Fibroblast of lung (primary cell): ENCODE measurements around the gene IRAK3. TPM values are rescaled to one million over a fixed set of nuclear protein-coding genes. Genes with fewer than 3 reads are reported as not detected.
A peak's percentile ranks its signal among the peaks of the same experiment; 100 is the strongest.

Experiments
- DNase-seq, 2 donors: peaks; one replicate each; pipeline versions ENCODE4 v3.0.0 to v3.0.0-alpha.2; 2010; ENCODE audit warnings: low read depth in 2 of 2
- H2AFZ ChIP-seq: 2 replicates; pipeline ENCODE4 v1.5.1; 2012; ENCODE audit warnings: low read length, control low read depth, inconsistent platforms
- H3K27ac ChIP-seq: 2 replicates; pipeline ENCODE4 v1.5.1; 2011; ENCODE audit warnings: low read length, control low read depth; ENCODE audit not compliant: insufficient read depth
- H3K27me3 ChIP-seq: 2 replicates; pipeline ENCODE4 v1.5.1; 2011; ENCODE audit warnings: mild to moderate bottlenecking, low read length; ENCODE audit not compliant: control insufficient read depth, insufficient read depth
- H3K36me3 ChIP-seq: 2 replicates; pipeline ENCODE4 v1.5.1; 2011; ENCODE audit warnings: low read length; ENCODE audit not compliant: control insufficient read depth, insufficient read depth
- H3K4me1 ChIP-seq: 2 replicates; pipeline ENCODE4 v1.5.1; 2011; ENCODE audit warnings: low read length; ENCODE audit not compliant: control insufficient read depth, insufficient read depth; ENCODE audit errors: extremely low read depth
- H3K4me2 ChIP-seq: 2 replicates; pipeline ENCODE4 v1.5.1; 2011; ENCODE audit warnings: low read length, control low read depth; ENCODE audit not compliant: insufficient read depth; ENCODE audit errors: extremely low read depth
- H3K4me3 ChIP-seq, 4 experiments: fragments of 200-600 bp in 1 of 4; sonication (generic) in 1 of 4; replicated peaks in 1 of 4; 2 replicates each; pipeline ENCODE4 v1.5.1; 2011 to 2016; ENCODE audit warnings: low read length in 4 of 4, low read depth in 3 of 4, mild to moderate bottlenecking in 3 of 4, control low read depth in 2 of 4, inconsistent platforms in 1 of 4, mixed read lengths in 1 of 4; ENCODE audit not compliant: insufficient read depth in 1 of 4; ENCODE audit errors: control extremely low read depth in 1 of 4
- H3K79me2 ChIP-seq: 2 replicates; pipeline ENCODE4 v1.5.1; 2012; ENCODE audit warnings: mild to moderate bottlenecking, low read length, inconsistent platforms; ENCODE audit not compliant: control insufficient read depth, insufficient read depth
- H3K9ac ChIP-seq: 2 replicates; pipeline ENCODE4 v1.5.1; 2011; ENCODE audit warnings: mild to moderate bottlenecking, low read length, control low read depth; ENCODE audit not compliant: insufficient read depth
- H3K9me3 ChIP-seq: 2 replicates; pipeline ENCODE4 v1.5.1; 2012; ENCODE audit warnings: low read depth, low read length; ENCODE audit not compliant: control insufficient read depth, insufficient read depth
- H4K20me1 ChIP-seq: 2 replicates; pipeline ENCODE4 v1.5.1; 2011; ENCODE audit warnings: low read length; ENCODE audit not compliant: control insufficient read depth, insufficient read depth; ENCODE audit errors: extremely low read depth
- EZH2 ChIP-seq: IDR thresholded peaks from 2 replicates; pipeline ENCODE4 v1.5.1; 2012; ENCODE audit warnings: low read length, control low read depth, mild to moderate bottlenecking; ENCODE audit errors: missing control alignments
- polyA plus RNA-seq, 2 donors: library from polyadenylated mRNA; depleted of rRNA in 1 of 2; stranded (reverse) in 1 of 2; unstranded in 1 of 2; fragments of >200 nt; gene quantifications; 2 replicates each; pipeline ENCODE4 v1.2.1, GENCODE V29; 2011 to 2012; ENCODE audit warnings: missing spikeins in 1 of 2
- total RNA-seq: library from RNA; depleted of rRNA; stranded (reverse); fragments of >200 nt; gene quantifications from 2 replicates; pipeline ENCODE4 v1.2.1, GENCODE V29; 2014
- TF ChIP-seq, protein P1 (sequence below), 2 donors: IDR thresholded peaks in 1 of 2; conservative IDR thresholded peaks in 1 of 2; 1 replicate in 1 of 2; 2 replicates in 1 of 2; pipeline ENCODE4 v1.5.1; 2011 to 2012; ENCODE audit warnings: low read length in 2 of 2, control low read depth in 1 of 2, inconsistent platforms in 1 of 2, low read depth in 1 of 2, mild to moderate bottlenecking in 1 of 2

Gene IRAK3
- total and polyA plus RNA-seq, 2 donors (not counting 1 experiment from before 2014, with no cell fraction given) = 3.2 to 11.1 TPM

DNA sequence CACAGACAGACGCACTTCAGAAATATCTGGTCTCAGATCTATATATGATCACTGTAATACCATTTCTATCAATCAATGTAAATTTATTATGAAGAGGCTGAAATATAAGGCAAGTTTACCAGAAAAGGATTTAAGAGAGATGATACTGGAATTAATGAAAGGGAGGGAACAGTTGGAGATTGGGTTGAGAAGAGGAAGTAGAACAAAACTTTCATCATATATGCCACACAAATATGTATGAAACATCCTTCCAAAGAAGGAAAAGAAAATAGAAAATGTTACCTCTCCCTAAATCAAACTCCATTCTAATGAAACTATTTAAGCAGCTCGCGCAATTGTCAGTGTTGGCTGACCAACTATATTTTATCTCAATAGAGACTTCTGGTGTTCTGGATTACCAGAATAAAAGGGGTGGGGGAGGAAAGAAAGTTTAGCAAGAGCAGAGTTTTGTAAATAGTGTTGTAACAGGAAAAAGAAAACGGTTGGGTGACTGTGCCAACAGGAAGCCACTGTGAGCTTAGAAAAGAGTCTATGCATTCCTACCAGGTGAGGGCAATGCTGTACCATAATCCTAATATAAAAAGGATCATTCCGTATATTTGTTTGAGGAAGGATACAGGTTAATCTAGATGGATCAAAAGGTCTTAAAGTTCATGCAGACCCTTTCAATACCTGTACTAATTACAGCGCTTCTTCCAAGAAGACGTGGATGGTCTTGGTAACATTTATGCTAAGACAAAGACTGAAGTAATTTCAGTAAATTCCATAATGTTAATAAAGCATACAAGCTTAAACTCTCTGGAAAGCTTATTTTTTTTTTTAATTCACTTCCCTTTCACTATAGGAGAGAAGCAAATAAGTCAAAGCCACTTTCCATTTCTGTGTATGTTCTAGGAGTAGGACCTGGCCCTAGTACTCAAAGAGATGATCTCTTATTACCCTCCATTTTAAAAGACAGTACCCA, 43.9 kb upstream of the IRAK3 start:
- Histone ChIP-seq H3K27me3 (no peaks in the 10 kb centered on the region), H4K20me1 (no peaks in the 10 kb centered on the region), H3K4me2 (no peak overlapping the region), H2AFZ (no peak overlapping the region), H3K79me2 (no peaks in the 10 kb centered on the region), H3K4me3 (no peak overlapping the region), H3K9me3 (no peaks in the 10 kb centered on the region), H3K27ac (no peak overlapping the region), H3K36me3 (peaks cover 2% of the 10 kb centered on the region), H3K4me1 (no peaks in the 10 kb centered on the region), H3K9ac (no peak overlapping the region)
- TF ChIP-seq, protein P1, sequence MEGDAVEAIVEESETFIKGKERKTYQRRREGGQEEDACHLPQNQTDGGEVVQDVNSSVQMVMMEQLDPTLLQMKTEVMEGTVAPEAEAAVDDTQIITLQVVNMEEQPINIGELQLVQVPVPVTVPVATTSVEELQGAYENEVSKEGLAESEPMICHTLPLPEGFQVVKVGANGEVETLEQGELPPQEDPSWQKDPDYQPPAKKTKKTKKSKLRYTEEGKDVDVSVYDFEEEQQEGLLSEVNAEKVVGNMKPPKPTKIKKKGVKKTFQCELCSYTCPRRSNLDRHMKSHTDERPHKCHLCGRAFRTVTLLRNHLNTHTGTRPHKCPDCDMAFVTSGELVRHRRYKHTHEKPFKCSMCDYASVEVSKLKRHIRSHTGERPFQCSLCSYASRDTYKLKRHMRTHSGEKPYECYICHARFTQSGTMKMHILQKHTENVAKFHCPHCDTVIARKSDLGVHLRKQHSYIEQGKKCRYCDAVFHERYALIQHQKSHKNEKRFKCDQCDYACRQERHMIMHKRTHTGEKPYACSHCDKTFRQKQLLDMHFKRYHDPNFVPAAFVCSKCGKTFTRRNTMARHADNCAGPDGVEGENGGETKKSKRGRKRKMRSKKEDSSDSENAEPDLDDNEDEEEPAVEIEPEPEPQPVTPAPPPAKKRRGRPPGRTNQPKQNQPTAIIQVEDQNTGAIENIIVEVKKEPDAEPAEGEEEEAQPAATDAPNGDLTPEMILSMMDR (conservative IDR thresholded peaks at IDR 0.05 in 1 of 2, IDR thresholded peaks at IDR 0.05 in 1 of 2; ENCODE audit: low read depth in 1 of 2, low read length in 2 of 2) = peak; percentile 33 to 62
- TF ChIP-seq EZH2 = no peak
- peak; percentile 46 to 85 for DNase-seq

GRCh38 chr12:66149702-66150398, 39.2 kb upstream of the IRAK3 start:
- no peak overlapping the region for H3K4me2 ChIP-seq

More at GRCh38 chr12:66149702-66150398, 39.2 kb upstream of the IRAK3 start:
- Histone ChIP-seq H3K9me3 (no peaks in the 10 kb centered on the region), H3K79me2 (peaks cover 4% of the 10 kb centered on the region), H3K27ac (no peak overlapping the region), H2AFZ (no peak overlapping the region), H3K36me3 (no peaks in the 10 kb centered on the region), H3K9ac (no peak overlapping the region), H3K4me3 (no peak overlapping the region), H3K27me3 (no peaks in the 10 kb centered on the region), H3K4me1 (peaks cover 2% of the 10 kb centered on the region), H4K20me1 (no peaks in the 10 kb centered on the region)
- no peak for DNase-seq
- TF ChIP-seq, protein P1 (conservative IDR thresholded peaks at IDR 0.05 in 1 of 2, IDR thresholded peaks at IDR 0.05 in 1 of 2; ENCODE audit: low read depth in 1 of 2, low read length in 2 of 2) = peak in 1 of 2 donors; percentile 18
- TF ChIP-seq EZH2 = no peak
